Brain microvascular endothelial cell (primary cell): ENCODE measurements around the gene TMPRSS9.

Experiments used
- DNase-seq: peaks from one replicate; pipeline ENCODE4 v3.0.0-alpha.2; 2020
- H3K27ac ChIP-seq: fragments of 250-450 bp; sonication (Bioruptor Pico); 2 replicates; pipeline ENCODE4 v1.5.1; 2020; ENCODE audit warnings: mild to moderate bottlenecking, moderate library complexity
- H3K27me3 ChIP-seq: fragments of 250-450 bp; sonication (Bioruptor Pico); replicated peaks from 2 replicates; pipeline ENCODE4 v1.5.1; 2020; ENCODE audit warnings: mild to moderate bottlenecking
- H3K36me3 ChIP-seq: fragments of 250-450 bp; sonication (Bioruptor Pico); replicated peaks from 2 replicates; pipeline ENCODE4 v1.5.1; 2020; ENCODE audit warnings: mild to moderate bottlenecking
- H3K4me3 ChIP-seq: 2 replicates; pipeline ENCODE4 v1.5.1; 2011; ENCODE audit warnings: low read depth, mild to moderate bottlenecking, control low read depth, low read length, moderate library complexity
- CTCF ChIP-seq: IDR thresholded peaks from 2 replicates; pipeline ENCODE4 v1.5.1; 2011; ENCODE audit warnings: low read depth, mild to moderate bottlenecking, moderate library complexity, low read length, control low read depth, inconsistent platforms; ENCODE audit errors: missing control alignments
- in situ Hi-C: cut with HindIII; loops from 2 replicates; pipeline ENCODE4 v1.10.0; 2017; ENCODE audit warnings: low sequenced_read_pairs, low pct_ligation_motif_present

The TMPRSS9 gene

GRCh38 chr19:2358548-2359173 is 1.4 kb upstream of the TMPRSS9 start:
- Histone ChIP-seq H3K36me3 (no peaks in the 10 kb centered on the region), H3K4me3 (no peak overlapping the region), H3K27me3 (peaks cover 18% of the 10 kb centered on the region), H3K27ac (no peak overlapping the region)
- in situ Hi-C loops: no loop called here
- DNase-seq: no peak
- TF ChIP-seq CTCF: no peak

- in situ Hi-C loops: no loop called here
- H3K27ac ChIP-seq: no peak overlapping the region
- no peak for TF ChIP-seq CTCF
- no peak overlapping the region for H3K4me3 ChIP-seq
- peaks cover 18% of the 10 kb centered on the region for H3K27me3 ChIP-seq
- DNase-seq: no peak
- no peaks in the 10 kb centered on the region for H3K36me3 ChIP-seq
Observed at GRCh38 chr19:2360833-2361232, 768 bp downstream of the TMPRSS9 start.

- in situ Hi-C loops: no loop called here
- Histone ChIP-seq H3K27ac (no peak overlapping the region), H3K36me3 (no peaks in the 10 kb centered on the region), H3K27me3 (peaks cover 18% of the 10 kb centered on the region), H3K4me3 (no peak overlapping the region)
- no peak for TF ChIP-seq CTCF
- no peak for DNase-seq
Observed at GRCh38 chr19:2361246-2362045, 1.4 kb downstream of the TMPRSS9 start.

GRCh38 chr19:2362046-2362969 is 2.2 kb downstream of the TMPRSS9 start:
- Histone ChIP-seq H3K4me3 (no peak overlapping the region), H3K27me3 (peaks cover 18% of the 10 kb centered on the region), H3K36me3 (no peaks in the 10 kb centered on the region), H3K27ac (no peak overlapping the region)
- DNase-seq: no peak
- no peak for TF ChIP-seq CTCF
- in situ Hi-C loops: no loop called here

- no peak for DNase-seq
- no peak for TF ChIP-seq CTCF
- in situ Hi-C loops: no loop called here
- Histone ChIP-seq H3K4me3 (no peak overlapping the region), H3K27me3 (peaks cover 18% of the 10 kb centered on the region), H3K27ac (no peak overlapping the region), H3K36me3 (no peaks in the 10 kb centered on the region)
Observed at GRCh38 chr19:2362970-2363300, 2.9 kb downstream of the TMPRSS9 start.
